ENCODE results near the gene KIF22. TPM values are rescaled to one million over a fixed set of nuclear protein-coding genes. Genes with fewer than 3 reads are reported as not detected.

KIF22 gene
- polyA plus RNA-seq, 2 of the 4 experiments (the other 2 are of a cell fraction): 64.3 to 73.7 TPM

- Histone ChIP-seq H3K4me1 (peaks cover 16% of the 10 kb centered on the region), H3K4me2 (no peak overlapping the region), H3K27ac (no peak overlapping the region), H3K9me3 (no peaks in the 10 kb centered on the region), H3K4me3 (no peak overlapping the region)
- TF ChIP-seq BCL3 (IDR thresholded peaks at IDR 0.05): no peak
- TF ChIP-seq FOXS1 (CRISPR knock-in tag; IDR thresholded peaks at IDR 0.05): no peak
- TF ChIP-seq KDM5A (IDR thresholded peaks at IDR 0.05): no peak
- no peak for TF ChIP-seq EHMT2 (IDR thresholded peaks at IDR 0.05; ENCODE audit: low read depth)
- TF ChIP-seq FOSB (CRISPR knock-in tag; IDR thresholded peaks at IDR 0.05): no peak
- TF ChIP-seq TFCP2L1 (CRISPR knock-in tag; IDR thresholded peaks at IDR 0.05): no peak
- no peak for TF ChIP-seq JUN (IDR thresholded peaks at IDR 0.05)
- TF ChIP-seq HOXB5 (CRISPR knock-in tag; IDR thresholded peaks at IDR 0.05): no peak
- ChIA-PET POLR2A (no interaction called here), CTCF (interaction anchor here (0.8 to 26.2 kb wide), 3 partner anchors 11 to 40 kb away, joined by 3 to 568 read pairs (median 53); partner anchors contain the start of genes MAZ, MVP, PAGR1 and PRRT2)
- no peak for FAIRE-seq
- no peak for ATAC-seq
- 89% methylated on average over 5 of the region's 5 CpGs for WGBS (ENCODE audit: missing lambda C conversion rate)
- no peak for DNase-seq (ENCODE audit: low read depth in 1 of 2, low spot score in 1 of 2)
These were observed 47.3 kb downstream of the KIF22 start for GRCh38 chr16:29837841-29838240.

GRCh38 chr16:29839822-29840221 is 49.3 kb downstream of the KIF22 start:
- no peaks in the 10 kb centered on the region for H3K9me3 ChIP-seq
- no peak overlapping the region for H3K27ac ChIP-seq
- FAIRE-seq (no peak), DNase-seq (ENCODE audit: low read depth in 1 of 2, low spot score in 1 of 2) (no peak), ATAC-seq (no peak)
- peaks cover 12% of the 10 kb centered on the region for H3K4me1 ChIP-seq
- H3K4me3 ChIP-seq: no peak overlapping the region
- H3K4me2 ChIP-seq: no peak overlapping the region
- POLR2A ChIA-PET: interaction anchor here (0.7 kb wide), 1 partner anchor 14 kb away, joined by 6 read pairs; no protein-coding TSS in a partner anchor
- TF ChIP-seq TFCP2L1 (CRISPR knock-in tag; IDR thresholded peaks at IDR 0.05) (no peak), FOSL2 (IDR thresholded peaks at IDR 0.05) (no peak), FOSL2 (CRISPR knock-in tag; IDR thresholded peaks at IDR 0.05) (no peak), E2F6 (IDR thresholded peaks at IDR 0.05; ENCODE audit: borderline replicate concordance, low read depth) (no peak), POLR2AphosphoS2 (conservative IDR thresholded peaks at IDR 0.05; ENCODE audit: low read length) (no peak), RCOR1 (IDR thresholded peaks at IDR 0.05; ENCODE audit: low read depth, low read length) (no peak), KDM1A (IDR thresholded peaks at IDR 0.05; ENCODE audit: low read depth) (no peak), MAFK (IDR thresholded peaks at IDR 0.05; ENCODE audit: partially characterized antibody) (no peak), BHLHE40 (IDR thresholded peaks at IDR 0.05; ENCODE audit: low read depth, low read length) (no peak), REST (IDR thresholded peaks at IDR 0.05) (no peak), ATOH8 (CRISPR knock-in tag; IDR thresholded peaks at IDR 0.05; ENCODE audit: low read depth) (no peak)
- CTCF ChIA-PET: interaction anchor here (7.6 to 26.2 kb wide), 2 partner anchors 9 to 22 kb away, joined by 53 to 568 read pairs; partner anchors contain the start of genes MAZ, MVP, PAGR1 and PRRT2
- WGBS (ENCODE audit: missing lambda C conversion rate): 96% methylated on average over 6 of the region's 6 CpGs
